Measurements from ENCODE around the gene NOLC1. TPM values are rescaled to one million over a fixed set of nuclear protein-coding genes. Genes with fewer than 3 reads are reported as not detected.

The NOLC1 gene
- total RNA-seq (2014; rRNA removed) (69.9 TPM in 2 replicates), Bru-seq, nascent RNA (percentile 93 among the genes with signal in this experiment), BruChase-seq, experiment 1, labeled RNA remaining after a 6-hour chase (percentile 98 among the genes with signal in this experiment), BruChase-seq, experiment 2, labeled RNA remaining after a 2-hour chase (percentile 95 among the genes with signal in this experiment)
- long read RNA-seq, transcript NOLC1-207 (13 exons, 2,441 nt): minor isoform, 29 of 134 reads
- long read RNA-seq, transcript NOLC1-209 (13 exons, 3,932 nt): major isoform, 39 of 134 reads
- long read RNA-seq, transcript NOLC1-202 (13 exons, 3,967 nt): minor isoform, 6 of 134 reads
- long read RNA-seq, partial matches to known transcripts: 34 of 134 reads
- long read RNA-seq, other reads (novel, unspliced or antisense): 24 of 134 reads

DNA sequence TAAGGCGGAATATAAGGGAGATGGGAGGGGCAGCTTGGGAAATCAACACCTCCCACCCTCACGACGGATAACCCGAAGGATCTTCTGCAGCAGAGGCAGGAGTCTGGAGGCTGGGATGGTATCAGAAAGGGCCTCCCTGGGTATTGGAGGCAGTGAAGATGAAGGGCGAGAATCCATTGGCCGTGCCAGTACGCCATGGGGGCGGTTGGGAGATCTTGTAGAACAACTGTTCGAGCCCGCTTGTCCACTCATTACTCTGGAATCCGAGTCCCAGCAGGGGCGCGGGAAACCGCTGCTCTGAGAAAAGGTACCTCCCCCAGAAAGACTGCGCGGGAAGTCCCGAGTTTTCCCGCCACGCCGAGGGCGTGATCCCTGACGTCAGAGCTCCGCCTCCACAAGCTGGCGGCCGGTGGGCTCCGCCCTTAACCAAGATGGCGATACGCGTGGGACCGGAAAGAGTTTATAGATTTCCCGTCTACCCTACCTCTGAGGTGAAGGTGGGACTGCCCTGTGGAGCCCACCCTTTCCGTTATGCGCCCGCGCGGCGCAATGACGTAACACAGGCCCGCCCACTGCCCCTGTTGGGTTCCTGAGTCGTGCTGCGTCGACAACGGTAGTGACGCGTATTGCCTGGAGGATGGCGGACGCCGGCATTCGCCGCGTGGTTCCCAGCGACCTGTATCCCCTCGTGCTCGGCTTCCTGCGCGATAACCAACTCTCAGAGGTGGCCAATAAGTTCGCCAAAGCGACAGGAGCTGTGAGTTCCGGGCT, at the start of gene NOLC1:
Gene NOLC1 (plus strand): TSS at position 616 of the 771 bp plus-strand sequence. CDS start 22 bp downstream, at position 638.
- intact Hi-C loops (cut with micrococcal nuclease): loop anchor here (1.0 kb wide), 1 partner anchor 20 kb away; no protein-coding TSS in a partner anchor
- POLR2A ChIA-PET (ENCODE audit: unreplicated experiment): no interaction called here

GRCh38 chr10:102102421-102102820, 49.8 kb upstream of the NOLC1 start:
- no peak overlapping the region for H3K4me2 ChIP-seq (ENCODE audit: low read length)
- no peak overlapping the region for H3K4me3 ChIP-seq (ENCODE audit: low read length)
- CTCF ChIA-PET: no interaction called here
- H3K9me3 ChIP-seq (ENCODE audit: low read length): no peaks in the 10 kb centered on the region
- POLR2A ChIA-PET (ENCODE audit: unreplicated experiment): no interaction called here
- TF ChIP-seq EZH2phosphoT487 (IDR thresholded peaks at IDR 0.05; ENCODE audit: borderline replicate concordance, low read length) (no peak), EZH2 (IDR thresholded peaks at IDR 0.05; ENCODE audit: low read length, unreplicated experiment) (no peak)
- TF ChIP-seq, protein P1, sequence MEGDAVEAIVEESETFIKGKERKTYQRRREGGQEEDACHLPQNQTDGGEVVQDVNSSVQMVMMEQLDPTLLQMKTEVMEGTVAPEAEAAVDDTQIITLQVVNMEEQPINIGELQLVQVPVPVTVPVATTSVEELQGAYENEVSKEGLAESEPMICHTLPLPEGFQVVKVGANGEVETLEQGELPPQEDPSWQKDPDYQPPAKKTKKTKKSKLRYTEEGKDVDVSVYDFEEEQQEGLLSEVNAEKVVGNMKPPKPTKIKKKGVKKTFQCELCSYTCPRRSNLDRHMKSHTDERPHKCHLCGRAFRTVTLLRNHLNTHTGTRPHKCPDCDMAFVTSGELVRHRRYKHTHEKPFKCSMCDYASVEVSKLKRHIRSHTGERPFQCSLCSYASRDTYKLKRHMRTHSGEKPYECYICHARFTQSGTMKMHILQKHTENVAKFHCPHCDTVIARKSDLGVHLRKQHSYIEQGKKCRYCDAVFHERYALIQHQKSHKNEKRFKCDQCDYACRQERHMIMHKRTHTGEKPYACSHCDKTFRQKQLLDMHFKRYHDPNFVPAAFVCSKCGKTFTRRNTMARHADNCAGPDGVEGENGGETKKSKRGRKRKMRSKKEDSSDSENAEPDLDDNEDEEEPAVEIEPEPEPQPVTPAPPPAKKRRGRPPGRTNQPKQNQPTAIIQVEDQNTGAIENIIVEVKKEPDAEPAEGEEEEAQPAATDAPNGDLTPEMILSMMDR (conservative IDR thresholded peaks at IDR 0.05; ENCODE audit: low read depth, low read length): no peak
- H4K20me1 ChIP-seq (ENCODE audit: low read length): no peaks in the 10 kb centered on the region
- H3K9ac ChIP-seq (ENCODE audit: low read length): no peak overlapping the region
- no peaks in the 10 kb centered on the region for H3K9me2 ChIP-seq (replicated peaks; ENCODE audit: low read length)
- ATAC-seq (no peak), DNase-seq (no peak)
- H3F3A ChIP-seq (ENCODE audit: low read length, unreplicated experiment): no peaks in the 10 kb centered on the region
- intact Hi-C loops (cut with micrococcal nuclease): no loop called here
- no peak overlapping the region for H2AFZ ChIP-seq (ENCODE audit: low read length)
- H3K79me2 ChIP-seq (ENCODE audit: low read length): no peaks in the 10 kb centered on the region
- H3K27me3 ChIP-seq (ENCODE audit: low read length): no peaks in the 10 kb centered on the region
- no peaks in the 10 kb centered on the region for H3K36me3 ChIP-seq (ENCODE audit: low read depth, low read length)
- H3K27ac ChIP-seq (ENCODE audit: low read length): no peak overlapping the region
- BruUV-seq (replicated peaks): no TSS peak
- no peaks in the 10 kb centered on the region for H3K4me1 ChIP-seq (ENCODE audit: insufficient read depth, low read length)

More for the DNA sequence above, at the start of gene NOLC1:
- TSS peak; percentile 31 for BruUV-seq (replicated peaks)
- no peaks in the 10 kb centered on the region for H3K9me2 ChIP-seq (replicated peaks; ENCODE audit: low read length)
- H3K4me2 ChIP-seq (ENCODE audit: low read length): peak within 1 kb of the TSS; percentile 79
- peaks cover 23% of the 10 kb centered on the region for H3K4me1 ChIP-seq (ENCODE audit: insufficient read depth, low read length)
- peaks cover 48% of the 10 kb centered on the region for H3K79me2 ChIP-seq (ENCODE audit: low read length)
- H3K9ac ChIP-seq (ENCODE audit: low read length): peak within 1 kb of the TSS; percentile 100
- peak within 1 kb of the TSS; percentile 95 for H3K27ac ChIP-seq (ENCODE audit: low read length)
- no peaks in the 10 kb centered on the region for H3K27me3 ChIP-seq (ENCODE audit: low read length)
- no peak for TF ChIP-seq EZH2phosphoT487 (IDR thresholded peaks at IDR 0.05; ENCODE audit: borderline replicate concordance, low read length)
- TF ChIP-seq, protein P1 (conservative IDR thresholded peaks at IDR 0.05; ENCODE audit: low read depth, low read length): no peak
- TF ChIP-seq EZH2 (IDR thresholded peaks at IDR 0.05; ENCODE audit: low read length, unreplicated experiment): no peak
- peaks cover 10% of the 10 kb centered on the region for H3F3A ChIP-seq (ENCODE audit: low read length, unreplicated experiment)
- DNase-seq: peak; percentile 97
- ATAC-seq: peak; percentile 83
- peaks cover 49% of the 10 kb centered on the region; the same call in 1 of the 2 replicates for H3K36me3 ChIP-seq (ENCODE audit: low read depth, low read length)
- CTCF ChIA-PET: interaction anchor here (0.6 kb wide), 1 partner anchor 271 kb away, joined by 3 read pairs; no protein-coding TSS in a partner anchor
- peaks cover 26% of the 10 kb centered on the region for H4K20me1 ChIP-seq (ENCODE audit: low read length)
- 0 out of 2 replicates have a peak within 1 kb of the TSS, but pooled peaks have one; percentile 20 for H2AFZ ChIP-seq (ENCODE audit: low read length)
- peak within 1 kb of the TSS; percentile 99 for H3K4me3 ChIP-seq (ENCODE audit: low read length)
- H3K9me3 ChIP-seq (ENCODE audit: low read length): no peaks in the 10 kb centered on the region

Data from PC-3 (cell line).